Keratinocyte (primary cell): ENCODE data around the gene MEIS3. TPM values are rescaled to one million over a fixed set of nuclear protein-coding genes. Genes with fewer than 3 reads are reported as not detected.

Experiments
- DNase-seq: peaks from one replicate; pipeline ENCODE4 v3.0.0-alpha.2; 2011; ENCODE audit warnings: low read depth, missing footprints, low spot score
- FAIRE-seq: peaks from 2 replicates; lab custom pipeline; 2011; peaks lifted over from hg19 to GRCh38; lab: Jason Lieb, UNC
- H2AFZ ChIP-seq: 2 replicates; pipeline ENCODE4 v1.6.0; 2012; ENCODE audit warnings: low read length, control low read depth, inconsistent platforms; ENCODE audit not compliant: control insufficient read depth
- H3K27ac ChIP-seq: 2 replicates; pipeline ENCODE4 v1.5.1; 2011; ENCODE audit warnings: low read length; ENCODE audit not compliant: control insufficient read depth, insufficient read depth
- H3K27me3 ChIP-seq: 3 replicates; pipeline ENCODE4 v1.6.0; 2011; ENCODE audit warnings: low read length; ENCODE audit not compliant: control insufficient read depth, insufficient read depth; ENCODE audit errors: extremely low read depth
- H3K36me3 ChIP-seq, 2 experiments: 2 replicates in 1 of 2; 3 replicates in 1 of 2; pipeline ENCODE4 v1.5.1; 2011; ENCODE audit warnings: low read length in 2 of 2, mild to moderate bottlenecking in 1 of 2; ENCODE audit not compliant: control insufficient read depth in 2 of 2, insufficient read depth in 2 of 2; ENCODE audit errors: extremely low read depth in 1 of 2
- H3K4me1 ChIP-seq: 3 replicates; pipeline ENCODE4 v1.5.1; 2011; ENCODE audit warnings: low read length; ENCODE audit not compliant: control insufficient read depth, insufficient read depth; ENCODE audit errors: extremely low read depth
- H3K4me2 ChIP-seq: 3 replicates; pipeline ENCODE4 v1.6.0; 2011; ENCODE audit warnings: low read depth, low read length; ENCODE audit not compliant: control insufficient read depth, insufficient read depth; ENCODE audit errors: extremely low read depth
- H3K4me3 ChIP-seq, 3 experiments: fragments of 200-600 bp in 1 of 3; sonication (generic) in 1 of 3; 2 replicates in 2 of 3; 3 replicates in 1 of 3; pipeline ENCODE4 v1.5.1; 2011 to 2016; ENCODE audit warnings: low read length in 3 of 3, mild to moderate bottlenecking in 3 of 3, control low read depth in 2 of 3, inconsistent platforms in 1 of 3, low read depth in 1 of 3, mixed read lengths in 1 of 3, mixed run types in 1 of 3, moderate library complexity in 1 of 3; ENCODE audit not compliant: control insufficient read depth in 2 of 3, insufficient read depth in 2 of 3; ENCODE audit errors: extremely low read depth in 1 of 3
- H3K79me2 ChIP-seq: 2 replicates; pipeline ENCODE4 v1.6.0; 2012; ENCODE audit warnings: low read length; ENCODE audit not compliant: control insufficient read depth, insufficient read depth
- H3K9ac ChIP-seq: 3 replicates; pipeline ENCODE4 v1.6.0; 2011; ENCODE audit warnings: low read length; ENCODE audit not compliant: control insufficient read depth, insufficient read depth; ENCODE audit errors: extremely low read depth
- H3K9me1 ChIP-seq: 3 replicates; pipeline ENCODE4 v1.6.0; 2011; ENCODE audit warnings: low read length; ENCODE audit not compliant: control insufficient read depth, insufficient read depth; ENCODE audit errors: extremely low read depth
- H3K9me3 ChIP-seq: 2 replicates; pipeline ENCODE4 v1.5.1; 2012; ENCODE audit warnings: low read depth, low read length; ENCODE audit not compliant: control insufficient read depth
- H4K20me1 ChIP-seq: 3 replicates; pipeline ENCODE4 v1.6.0; 2011; ENCODE audit warnings: low read length; ENCODE audit not compliant: control insufficient read depth, insufficient read depth; ENCODE audit errors: extremely low read depth
- CTCF ChIP-seq, 3 experiments: IDR thresholded peaks in 1 of 3; conservative IDR thresholded peaks in 1 of 3; optimal IDR thresholded peaks in 1 of 3; 2 replicates in 2 of 3; 3 replicates in 1 of 3; pipeline versions ENCODE3 to v1.5.1; 2011; ENCODE audit warnings: low read length in 3 of 3, mild to moderate bottlenecking in 3 of 3, moderate library complexity in 2 of 3, control low read depth in 1 of 3, inconsistent platforms in 1 of 3; ENCODE audit not compliant: insufficient read depth in 2 of 3; ENCODE audit errors: extremely low read depth in 1 of 3
- EZH2 ChIP-seq: IDR thresholded peaks from one replicate; pipeline ENCODE4 v1.6.1; 2012; ENCODE audit warnings: inconsistent platforms, mild to moderate bottlenecking, low read length, moderate library complexity
- dilution Hi-C: fragments of 300-500 bp; cut with MboI; formaldehyde crosslinking; loops from one replicate; pipeline ENCODE4 v1.7.0; 2020; ENCODE audit warnings: low sequenced_read_pairs; ENCODE audit not compliant: extremely low pct_ligation_motif_present
- polyA plus RNA-seq, 5 experiments: library from polyadenylated mRNA; depleted of rRNA in 3 of 5; stranded (reverse) in 3 of 5; stranded (forward) in 1 of 5; unstranded in 1 of 5; fragments of >200 nt; gene quantifications; 1 replicate in 1 of 5; 2 replicates in 3 of 5; 3 replicates in 1 of 5; pipeline versions ENCODE4 v1.2.1 to v1.2.3, GENCODE V29; 2011 to 2012; ENCODE audit warnings: missing spikeins in 2 of 5, low read depth in 1 of 5, low replicate concordance in 1 of 5

The MEIS3 gene
- polyA plus RNA-seq, 1 donor (not counting 4 experiments of a cell fraction or from before 2014, with no cell fraction given) = 1.7 TPM

GRCh38 chr19:47421244-47421786 lies 2.0 kb upstream of the MEIS3 start:
- peaks cover 4% of the 10 kb centered on the region for H4K20me1 ChIP-seq
- TF ChIP-seq EZH2 = peak; percentile 59
- no peak for TF ChIP-seq CTCF (optimal IDR thresholded peaks at IDR 0.05 in 1 of 3, IDR thresholded peaks at IDR 0.05 in 1 of 3, conservative IDR thresholded peaks at IDR 0.05 in 1 of 3; ENCODE audit: extremely low read depth in 1 of 3, insufficient read depth in 2 of 3, low read length in 3 of 3)
- no peak overlapping the region for H3K4me3 ChIP-seq
- no peaks in the 10 kb centered on the region for H3K36me3 ChIP-seq
- no peak for DNase-seq
- peaks cover 82% of the 10 kb centered on the region for H3K27me3 ChIP-seq
- no peak overlapping the region for H3K4me2 ChIP-seq
- H3K27ac ChIP-seq = no peak overlapping the region
- no peaks in the 10 kb centered on the region for H3K9me1 ChIP-seq
- no peaks in the 10 kb centered on the region for H3K79me2 ChIP-seq
- H3K9ac ChIP-seq = no peak overlapping the region
- no peaks in the 10 kb centered on the region for H3K9me3 ChIP-seq
- dilution Hi-C loops = no loop called here
- H3K4me1 ChIP-seq = peaks cover 4% of the 10 kb centered on the region
- no peak for FAIRE-seq
- H2AFZ ChIP-seq = no peak overlapping the region

- no peak for FAIRE-seq
- H2AFZ ChIP-seq = no peak overlapping the region
- peak; percentile 74 for TF ChIP-seq EZH2
- no peak for TF ChIP-seq CTCF (optimal IDR thresholded peaks at IDR 0.05 in 1 of 3, IDR thresholded peaks at IDR 0.05 in 1 of 3, conservative IDR thresholded peaks at IDR 0.05 in 1 of 3; ENCODE audit: extremely low read depth in 1 of 3, insufficient read depth in 2 of 3, low read length in 3 of 3)
- H3K4me1 ChIP-seq = peaks cover 4% of the 10 kb centered on the region
- no peaks in the 10 kb centered on the region for H3K36me3 ChIP-seq
- dilution Hi-C loops = no loop called here
- H3K27ac ChIP-seq = no peak overlapping the region
- H3K27me3 ChIP-seq = peaks cover 92% of the 10 kb centered on the region
- H3K79me2 ChIP-seq = no peaks in the 10 kb centered on the region
- DNase-seq = no peak
- H3K9me3 ChIP-seq = no peaks in the 10 kb centered on the region
- H3K9me1 ChIP-seq = no peaks in the 10 kb centered on the region
- no peak overlapping the region for H3K9ac ChIP-seq
- H4K20me1 ChIP-seq = peaks cover 4% of the 10 kb centered on the region
- H3K4me3 ChIP-seq = no peak overlapping the region
- no peak overlapping the region for H3K4me2 ChIP-seq
Observed at GRCh38 chr19:47419789-47420188, 462 bp upstream of the MEIS3 start.
